Stomach smooth muscle (tissue), 2 donors: ENCODE measurements around the gene NACC1.

Source experiments
- H3K27ac ChIP-seq: one replicate; pipeline ENCODE4 v1.7.0; 2013; ENCODE audit warnings: mild to moderate bottlenecking, low read length, inconsistent platforms
- H3K27me3 ChIP-seq, 2 donors: one replicate each; pipeline ENCODE4 v1.7.0; 2013; ENCODE audit warnings: low read length in 2 of 2; ENCODE audit not compliant: insufficient read depth in 2 of 2, control insufficient read depth in 1 of 2
- H3K36me3 ChIP-seq, 2 donors: one replicate each; pipeline ENCODE4 v1.7.0; 2013; ENCODE audit warnings: low read length in 2 of 2; ENCODE audit not compliant: control insufficient read depth in 2 of 2, insufficient read depth in 2 of 2
- H3K4me1 ChIP-seq: one replicate; pipeline ENCODE4 v1.7.0; 2013; ENCODE audit warnings: low read length; ENCODE audit not compliant: control insufficient read depth, insufficient read depth
- H3K4me3 ChIP-seq, 2 donors: one replicate each; pipeline ENCODE4 v1.7.0; 2013; ENCODE audit warnings: low read length in 2 of 2
- H3K9ac ChIP-seq, 2 donors: one replicate each; pipeline ENCODE4 v1.7.0; 2013; ENCODE audit warnings: low read length in 2 of 2, mild to moderate bottlenecking in 1 of 2
- H3K9me3 ChIP-seq, 2 donors: one replicate each; pipeline ENCODE4 v1.7.0; 2013; ENCODE audit warnings: low read length in 2 of 2; ENCODE audit not compliant: control insufficient read depth in 2 of 2
- donor health status: healthy.
- donor health status: Pancreatic carcinoma.

Gene NACC1

GRCh38 chr19:13094771-13095392 is 23.2 kb upstream of the NACC1 start:
- H3K4me1 ChIP-seq, result peaks cover 58% of the 10 kb centered on the region
- H3K27ac ChIP-seq, result no peak overlapping the region
- H3K36me3 ChIP-seq, result peaks cover 0 to 10% of the 10 kb centered on the region in 2 donors

GRCh38 chr19:13095393-13095784 is 22.7 kb upstream of the NACC1 start:
- H3K9me3 ChIP-seq, result no peaks in the 10 kb centered on the region
- no peak overlapping the region for H3K4me3 ChIP-seq
- no peak overlapping the region for H3K9ac ChIP-seq
- H3K27ac ChIP-seq, result no peak overlapping the region
- peaks cover 0 to 10% of the 10 kb centered on the region in 2 donors for H3K36me3 ChIP-seq
- H3K4me1 ChIP-seq, result peaks cover 54% of the 10 kb centered on the region
- H3K27me3 ChIP-seq, result peaks cover 0 to 6% of the 10 kb centered on the region in 2 donors

More at GRCh38 chr19:13094771-13095392, 23.2 kb upstream of the NACC1 start:
- peaks cover 0 to 6% of the 10 kb centered on the region in 2 donors for H3K27me3 ChIP-seq
- no peaks in the 10 kb centered on the region for H3K9me3 ChIP-seq
- no peak overlapping the region for H3K4me3 ChIP-seq
- no peak overlapping the region for H3K9ac ChIP-seq

GRCh38 chr19:13095934-13096927 is 21.8 kb upstream of the NACC1 start:
- Histone ChIP-seq H3K9ac (no peak overlapping the region), H3K27me3 (peaks cover 0 to 6% of the 10 kb centered on the region in 2 donors), H3K9me3 (no peaks in the 10 kb centered on the region), H3K4me1 (peaks cover 46% of the 10 kb centered on the region), H3K27ac (no peak overlapping the region), H3K4me3 (no peak overlapping the region), H3K36me3 (peaks cover 0 to 7% of the 10 kb centered on the region in 2 donors)

GRCh38 chr19:13097033-13097462 is 21.0 kb upstream of the NACC1 start:
- Histone ChIP-seq H3K27ac (no peak overlapping the region), H3K4me3 (no peak overlapping the region), H3K36me3 (peaks cover 0 to 7% of the 10 kb centered on the region in 2 donors), H3K4me1 (peaks cover 42% of the 10 kb centered on the region), H3K9ac (no peak overlapping the region), H3K9me3 (no peaks in the 10 kb centered on the region), H3K27me3 (peaks cover 0 to 6% of the 10 kb centered on the region in 2 donors)

- Histone ChIP-seq H3K27me3 (peaks cover 2 to 8% of the 10 kb centered on the region in 2 donors), H3K36me3 (peaks cover 0 to 7% of the 10 kb centered on the region in 2 donors), H3K4me3 (no peak overlapping the region), H3K9ac (no peak overlapping the region), H3K4me1 (peaks cover 41% of the 10 kb centered on the region), H3K27ac (no peak overlapping the region), H3K9me3 (no peaks in the 10 kb centered on the region)
These were observed 20.4 kb upstream of the NACC1 start for GRCh38 chr19:13097463-13098258.

GRCh38 chr19:13098277-13099072 is 19.6 kb upstream of the NACC1 start:
- Histone ChIP-seq H3K4me1 (peaks cover 40% of the 10 kb centered on the region), H3K36me3 (peaks cover 0 to 7% of the 10 kb centered on the region in 2 donors), H3K9me3 (no peaks in the 10 kb centered on the region), H3K27me3 (peaks cover 2 to 8% of the 10 kb centered on the region in 2 donors), H3K27ac (peak overlapping the region; percentile 73), H3K4me3 (peak overlapping the region; percentile 53 to 64), H3K9ac (peak overlapping the region in 1 of 2 donors; percentile 28)

GRCh38 chr19:13099073-13099999 is 18.7 kb upstream of the NACC1 start:
- Histone ChIP-seq H3K36me3 (peaks cover 0 to 6% of the 10 kb centered on the region in 2 donors), H3K9ac (peak overlapping the region in 1 of 2 donors; percentile 23), H3K27me3 (peaks cover 2 to 8% of the 10 kb centered on the region in 2 donors), H3K4me3 (peak overlapping the region; percentile 53 to 64), H3K27ac (peak overlapping the region; percentile 73), H3K4me1 (peaks cover 34% of the 10 kb centered on the region), H3K9me3 (no peaks in the 10 kb centered on the region)

- Histone ChIP-seq H3K27me3 (peaks cover 2 to 8% of the 10 kb centered on the region in 2 donors), H3K4me3 (peak overlapping the region in 1 of 2 donors; percentile 64), H3K9ac (no peak overlapping the region), H3K27ac (peak overlapping the region; percentile 73), H3K9me3 (no peaks in the 10 kb centered on the region), H3K4me1 (peaks cover 36% of the 10 kb centered on the region), H3K36me3 (peaks cover 0 to 3% of the 10 kb centered on the region in 2 donors)
These were observed 18.0 kb upstream of the NACC1 start for GRCh38 chr19:13100031-13100588.
